Activated T-helper 1 cell treated with anti-CD3 and anti-CD28 coated beads, Interleukin-12 subunit alpha, Interleukin-12 subunit beta, Interleukin-2, Interleukin-4 antibody, amounts not matched to agents 30 ng/mL and 10 ng/mL and 1 ng/mL, durations not matched to agents 14 hours and 24 hours and 36 hours (primary cell): ENCODE data around the gene RBMS3. TPM values are rescaled to one million over a fixed set of nuclear protein-coding genes. Genes with fewer than 3 reads are reported as not detected.

Experiments
- DNase-seq: peaks from one replicate; pipeline ENCODE4 v3.0.0; 2021; ENCODE audit warnings: low spot score
- H3K27ac Mint-ChIP-seq: one replicate; pipeline ENCODE4 v1.8.0; 2021; ENCODE audit warnings: mild to moderate bottlenecking, mixed read lengths
- H3K27me3 Mint-ChIP-seq: one replicate; pipeline ENCODE4 v1.8.0; 2022; ENCODE audit warnings: mild to moderate bottlenecking, moderate library complexity, mixed read lengths; ENCODE audit not compliant: insufficient read depth
- H3K36me3 Mint-ChIP-seq: one replicate; pipeline ENCODE4 v1.8.0; 2021; ENCODE audit warnings: low read depth, mixed read lengths
- H3K4me1 Mint-ChIP-seq: one replicate; pipeline ENCODE4 v1.8.0; 2021; ENCODE audit warnings: low read depth, mixed read lengths
- H3K4me3 Mint-ChIP-seq: one replicate; pipeline ENCODE4 v1.8.0; 2021; ENCODE audit warnings: mild to moderate bottlenecking, moderate library complexity, mixed read lengths
- H3K9me3 Mint-ChIP-seq: one replicate; pipeline ENCODE4 v1.8.0; 2021; ENCODE audit warnings: mixed read lengths
- intact Hi-C: fragments of 100-400 bp; cut with micrococcal nuclease; formaldehyde crosslinking; loops from one replicate; pipeline ENCODE4 v1.15.1; 2024
- total RNA-seq: library from RNA; stranded (reverse); gene quantifications from 2 replicates; pipeline ENCODE4 v1.2.3, GENCODE V29; 2022

RBMS3 gene
- total RNA-seq, 1 donor from 2014 or later: 3.7 TPM

DNA sequence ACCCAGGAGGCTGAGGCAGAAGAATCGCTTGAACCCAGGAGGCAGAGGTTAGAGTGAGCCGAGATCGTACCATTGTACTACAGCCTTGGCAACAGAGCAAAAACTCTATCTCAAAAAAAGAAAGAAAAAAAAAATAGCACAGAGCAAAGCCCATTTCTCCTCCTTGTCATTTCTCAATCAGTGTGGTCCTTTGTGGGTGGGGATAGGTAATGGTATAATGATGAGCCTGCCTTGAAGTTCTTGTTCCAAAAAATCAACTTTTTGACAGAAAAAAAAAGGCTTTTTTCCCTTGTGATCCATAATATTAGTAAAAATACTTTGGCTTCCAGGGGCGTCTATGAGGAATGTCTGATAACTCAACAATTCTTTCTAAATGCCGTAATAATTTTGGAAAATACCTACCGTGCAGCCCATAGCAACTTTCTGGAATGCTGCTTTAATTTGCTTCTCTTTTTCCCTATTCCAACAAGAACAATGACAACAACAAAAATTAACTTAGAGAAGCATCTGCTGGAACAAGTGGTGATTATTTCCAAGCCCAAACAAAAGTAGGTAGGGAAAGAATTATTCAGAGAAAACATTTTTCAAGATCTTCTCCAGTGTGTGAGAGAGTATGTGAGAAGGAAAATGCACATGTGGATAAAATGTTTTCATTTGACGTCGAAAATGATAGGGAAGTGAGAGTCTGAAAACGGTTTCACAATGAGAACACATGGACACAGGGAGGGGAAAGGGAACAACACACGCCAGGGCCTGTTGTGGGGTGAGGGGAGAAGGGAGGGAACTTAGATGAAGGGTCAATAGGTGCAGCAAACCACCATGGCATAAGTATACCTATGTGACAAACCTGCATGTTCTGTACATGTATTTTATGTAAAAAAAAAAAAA lies 337.8 kb downstream of the RBMS3 start:
- no peak for DNase-seq
- Mint-ChIP-seq H3K9me3 (no peaks in the 10 kb centered on the region), H3K27ac (no peak overlapping the region), H3K27me3 (no peaks in the 10 kb centered on the region), H3K36me3 (no peaks in the 10 kb centered on the region), H3K4me3 (no peak overlapping the region), H3K4me1 (no peaks in the 10 kb centered on the region)
- intact Hi-C loops: no loop called here

DNA sequence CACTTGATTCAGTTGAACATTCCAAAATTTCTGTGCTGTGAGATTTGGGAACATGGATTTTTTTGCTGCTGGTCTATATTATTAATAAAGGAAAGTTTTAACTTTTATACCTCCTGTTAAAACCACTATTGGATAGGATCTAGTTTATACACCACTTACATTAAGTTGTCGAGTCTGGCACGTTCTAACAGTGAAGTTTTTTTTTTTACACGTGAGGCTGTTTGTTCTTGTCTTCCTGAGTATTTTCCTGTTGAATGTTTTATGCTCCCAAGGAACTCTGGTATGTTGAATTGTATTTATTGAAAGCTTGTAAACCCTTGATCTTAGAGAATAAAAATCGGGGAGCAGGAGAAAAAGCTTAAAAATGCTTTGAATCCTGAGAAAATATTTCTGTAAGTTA lies 338.8 kb downstream of the RBMS3 start:
- Mint-ChIP-seq H3K4me1 (no peaks in the 10 kb centered on the region), H3K4me3 (no peak overlapping the region), H3K27me3 (no peaks in the 10 kb centered on the region), H3K36me3 (no peaks in the 10 kb centered on the region), H3K27ac (no peak overlapping the region), H3K9me3 (no peaks in the 10 kb centered on the region)
- DNase-seq: no peak
- intact Hi-C loops: no loop called here

DNA sequence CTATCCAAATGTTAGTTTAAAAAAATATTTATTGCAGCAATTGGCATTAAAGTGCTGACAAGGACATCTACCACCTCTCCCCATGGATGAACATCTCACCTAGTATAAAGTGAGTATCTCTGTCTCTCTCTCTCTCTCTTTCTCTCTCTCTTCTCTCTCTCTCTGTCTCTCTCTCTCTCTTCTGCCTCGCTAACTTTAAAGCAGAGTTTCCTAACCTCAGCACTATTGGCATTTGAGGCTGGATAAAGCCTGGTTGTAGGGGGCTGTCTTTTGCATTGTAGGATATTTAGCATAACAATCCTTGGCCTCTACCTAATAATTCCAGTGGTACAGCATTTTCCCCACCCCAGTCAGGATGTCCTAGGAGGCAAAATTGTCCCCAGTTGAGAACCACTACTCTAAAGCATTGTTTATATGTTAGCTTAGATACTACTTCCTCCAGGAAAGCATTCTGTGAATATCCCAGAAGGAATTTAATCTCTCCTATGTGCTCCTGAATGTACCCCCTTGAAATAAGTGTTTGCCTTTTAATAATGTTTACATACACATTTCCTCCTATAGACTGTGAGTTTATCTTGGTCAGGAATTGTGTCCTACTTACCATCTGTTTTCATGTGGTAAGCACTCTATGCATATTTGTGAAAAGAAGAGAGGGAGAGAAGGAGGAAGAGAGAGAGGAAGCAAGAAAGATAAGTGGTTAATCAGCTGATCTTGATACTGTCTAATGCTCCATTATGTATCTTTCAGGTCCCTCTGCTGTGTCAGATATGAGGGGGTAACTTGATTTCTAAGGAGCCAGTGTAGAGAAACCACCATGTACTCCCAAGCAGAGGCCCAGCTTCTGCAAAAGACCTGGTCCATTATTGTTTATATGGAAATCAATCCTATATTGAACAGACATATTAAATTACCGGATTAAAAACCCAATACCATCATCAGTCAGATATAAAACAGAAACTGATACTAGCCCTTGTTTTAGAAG lies 346.6 kb downstream of the RBMS3 start:
- Mint-ChIP-seq H3K36me3 (no peaks in the 10 kb centered on the region), H3K4me3 (no peak overlapping the region), H3K4me1 (no peaks in the 10 kb centered on the region), H3K9me3 (no peaks in the 10 kb centered on the region), H3K27me3 (no peaks in the 10 kb centered on the region), H3K27ac (no peak overlapping the region)
- no peak for DNase-seq
- intact Hi-C loops: no loop called here

DNA sequence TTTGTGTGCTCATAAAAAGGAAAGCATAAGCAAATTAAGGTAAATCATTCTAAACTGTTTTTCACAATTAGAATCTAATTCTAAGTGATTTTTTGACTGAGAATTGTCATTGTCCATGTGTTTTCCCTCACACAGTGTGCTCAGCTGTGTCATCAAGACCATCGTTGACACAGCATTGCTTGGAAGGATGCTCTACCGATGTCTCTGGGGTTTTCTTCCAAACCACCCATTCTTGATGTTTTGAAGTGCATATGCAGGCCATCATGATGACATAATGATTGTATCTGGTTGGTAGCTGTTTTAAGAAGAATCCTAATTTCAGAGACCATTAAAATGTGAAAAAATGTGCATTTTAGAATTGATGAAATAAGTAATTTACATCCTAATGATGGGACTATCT lies 347.9 kb downstream of the RBMS3 start:
- H3K4me3 Mint-ChIP-seq: no peak overlapping the region
- no peaks in the 10 kb centered on the region for H3K4me1 Mint-ChIP-seq
- no peaks in the 10 kb centered on the region for H3K9me3 Mint-ChIP-seq
- H3K27ac Mint-ChIP-seq: no peak overlapping the region
- no peaks in the 10 kb centered on the region for H3K36me3 Mint-ChIP-seq
- H3K27me3 Mint-ChIP-seq: no peaks in the 10 kb centered on the region
- DNase-seq: no peak
- intact Hi-C loops: no loop called here

DNA sequence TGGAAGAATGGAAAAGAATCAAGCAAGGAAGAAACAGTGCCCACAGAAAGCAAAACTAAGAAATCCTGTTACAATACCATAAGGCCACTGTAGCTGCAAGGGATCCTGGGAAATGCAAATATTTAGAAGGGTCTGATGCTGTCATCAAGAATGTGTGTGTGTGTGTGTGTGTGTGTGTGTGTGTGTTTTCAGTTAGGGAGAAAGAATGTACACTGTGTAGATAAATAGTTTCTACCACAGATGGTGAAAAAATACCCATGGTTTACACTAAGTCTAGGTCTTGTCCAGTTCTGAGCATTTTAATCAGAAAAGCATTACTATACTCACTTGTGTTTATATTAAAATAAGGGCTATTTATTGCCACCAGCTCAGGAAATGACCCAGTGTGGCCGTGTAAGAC lies 355.0 kb downstream of the RBMS3 start:
- Mint-ChIP-seq H3K36me3 (no peaks in the 10 kb centered on the region), H3K4me3 (no peak overlapping the region), H3K27ac (no peak overlapping the region), H3K9me3 (no peaks in the 10 kb centered on the region), H3K4me1 (no peaks in the 10 kb centered on the region), H3K27me3 (peaks cover 2% of the 10 kb centered on the region)
- intact Hi-C loops: no loop called here
- DNase-seq: no peak

DNA sequence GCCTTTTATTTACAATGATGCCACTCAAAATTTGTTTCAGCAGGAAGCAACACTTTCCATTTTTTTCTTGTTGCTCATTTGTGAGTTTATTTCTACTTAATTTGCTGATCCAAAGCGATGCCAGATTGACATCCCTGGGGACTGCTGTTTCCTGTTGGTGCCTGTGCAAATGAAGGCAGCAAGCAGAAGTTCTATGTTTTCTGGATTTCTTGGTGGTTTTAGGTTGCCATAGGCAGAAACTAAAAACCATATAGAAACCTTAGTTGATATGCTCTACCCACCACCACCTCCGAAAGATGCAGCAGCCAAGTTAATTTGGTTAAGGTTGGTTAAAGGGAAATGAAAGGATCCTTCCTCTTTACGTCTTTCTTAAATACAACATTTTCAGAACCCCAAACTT lies 356.2 kb downstream of the RBMS3 start:
- H3K27ac Mint-ChIP-seq: no peak overlapping the region
- no peaks in the 10 kb centered on the region for H3K36me3 Mint-ChIP-seq
- intact Hi-C loops: no loop called here
- no peaks in the 10 kb centered on the region for H3K4me1 Mint-ChIP-seq
- H3K9me3 Mint-ChIP-seq: no peaks in the 10 kb centered on the region
- no peak for DNase-seq
- no peak overlapping the region for H3K4me3 Mint-ChIP-seq
- H3K27me3 Mint-ChIP-seq: peaks cover 2% of the 10 kb centered on the region

DNA sequence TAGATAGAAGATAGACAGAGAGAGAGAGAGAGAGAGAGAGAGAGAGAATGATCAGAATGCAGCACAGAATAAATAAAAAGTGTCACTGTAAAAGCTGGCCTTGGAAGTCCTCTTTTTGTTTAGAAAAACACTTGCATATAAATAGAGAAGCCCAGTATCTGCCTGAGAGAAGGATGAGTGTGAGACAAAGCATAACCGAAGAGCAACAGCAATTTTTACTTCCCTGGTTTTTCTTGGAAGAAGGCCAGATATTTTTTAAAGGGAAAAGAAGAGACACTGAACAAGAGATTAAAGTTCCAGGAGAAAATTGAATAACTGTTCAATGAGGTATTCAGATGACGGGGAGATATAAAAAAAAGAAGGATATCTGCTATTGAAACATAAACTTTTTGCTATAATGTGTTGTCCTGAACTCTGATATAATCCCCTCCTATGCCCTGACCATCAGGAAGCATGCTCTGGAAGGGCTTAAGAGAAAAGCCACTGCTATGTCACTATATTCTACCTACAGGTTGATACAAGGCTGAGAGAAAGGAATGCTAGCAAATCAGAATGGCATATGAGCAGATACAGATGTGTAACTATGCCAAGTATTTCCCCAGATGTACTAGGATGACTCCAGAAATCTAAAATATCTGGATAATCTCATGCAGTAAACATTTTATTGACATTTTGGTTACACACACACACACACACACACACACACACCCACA lies 358.9 kb downstream of the RBMS3 start:
- Mint-ChIP-seq H3K36me3 (no peaks in the 10 kb centered on the region), H3K4me3 (no peak overlapping the region), H3K4me1 (no peaks in the 10 kb centered on the region), H3K27me3 (peaks cover 2% of the 10 kb centered on the region), H3K9me3 (no peaks in the 10 kb centered on the region), H3K27ac (no peak overlapping the region)
- intact Hi-C loops: no loop called here
- no peak for DNase-seq

DNA sequence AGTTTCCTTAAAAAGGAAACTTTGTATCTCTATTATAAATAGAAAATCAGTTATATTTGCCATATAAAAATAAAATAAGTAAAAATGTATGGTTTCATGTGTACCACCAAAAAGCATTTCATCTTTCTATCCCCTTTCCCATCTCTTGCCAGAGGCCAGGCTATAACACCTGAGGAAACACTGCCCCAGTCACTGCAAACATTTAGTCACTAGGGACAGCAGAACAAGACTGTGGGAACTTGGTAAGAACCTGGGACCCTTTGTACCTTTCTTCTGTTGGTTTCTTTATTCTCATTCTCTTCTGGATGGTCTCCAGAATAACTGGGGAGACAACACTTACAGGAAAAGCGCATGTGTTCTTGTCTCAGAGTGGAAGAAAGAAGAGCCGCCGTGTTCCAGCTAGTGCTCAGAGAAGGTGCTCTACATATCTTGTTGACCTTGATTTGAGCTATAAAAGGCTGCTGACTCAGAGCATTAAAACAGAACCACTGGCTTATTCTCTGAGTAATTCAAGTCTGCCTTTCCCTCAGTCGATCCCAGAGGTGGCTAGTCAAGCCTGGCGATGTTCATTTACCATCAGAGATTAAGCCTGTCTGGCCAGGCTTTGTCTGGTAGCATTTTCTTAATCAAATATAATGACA lies 361.6 kb downstream of the RBMS3 start:
- no peaks in the 10 kb centered on the region for H3K27me3 Mint-ChIP-seq
- H3K4me3 Mint-ChIP-seq: no peak overlapping the region
- intact Hi-C loops: no loop called here
- H3K4me1 Mint-ChIP-seq: no peaks in the 10 kb centered on the region
- no peak overlapping the region for H3K27ac Mint-ChIP-seq
- DNase-seq: no peak
- H3K36me3 Mint-ChIP-seq: no peaks in the 10 kb centered on the region
- H3K9me3 Mint-ChIP-seq: no peaks in the 10 kb centered on the region

DNA sequence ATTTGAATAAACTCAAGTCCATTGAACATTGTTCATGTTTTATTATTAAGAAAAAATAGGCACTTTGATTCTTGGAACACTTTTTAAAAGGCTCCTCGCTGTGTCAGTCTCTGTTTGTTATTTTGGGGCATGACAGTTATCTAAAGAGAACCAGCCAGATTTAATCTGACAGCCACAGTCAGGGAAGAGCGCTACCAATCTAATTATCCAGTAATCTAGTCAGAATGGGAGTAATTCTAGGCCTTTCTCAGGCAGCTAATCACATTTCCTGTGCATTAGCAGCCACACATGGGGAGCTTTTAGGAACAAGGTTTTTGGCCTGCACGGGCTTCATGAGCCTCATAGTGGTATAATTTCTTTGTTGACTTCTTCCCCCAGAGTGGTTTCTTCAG lies 362.2 kb downstream of the RBMS3 start:
- no peaks in the 10 kb centered on the region for H3K4me1 Mint-ChIP-seq
- no peaks in the 10 kb centered on the region for H3K27me3 Mint-ChIP-seq
- H3K27ac Mint-ChIP-seq: no peak overlapping the region
- no peak for DNase-seq
- no peaks in the 10 kb centered on the region for H3K36me3 Mint-ChIP-seq
- intact Hi-C loops: no loop called here
- H3K4me3 Mint-ChIP-seq: no peak overlapping the region
- no peaks in the 10 kb centered on the region for H3K9me3 Mint-ChIP-seq

DNA sequence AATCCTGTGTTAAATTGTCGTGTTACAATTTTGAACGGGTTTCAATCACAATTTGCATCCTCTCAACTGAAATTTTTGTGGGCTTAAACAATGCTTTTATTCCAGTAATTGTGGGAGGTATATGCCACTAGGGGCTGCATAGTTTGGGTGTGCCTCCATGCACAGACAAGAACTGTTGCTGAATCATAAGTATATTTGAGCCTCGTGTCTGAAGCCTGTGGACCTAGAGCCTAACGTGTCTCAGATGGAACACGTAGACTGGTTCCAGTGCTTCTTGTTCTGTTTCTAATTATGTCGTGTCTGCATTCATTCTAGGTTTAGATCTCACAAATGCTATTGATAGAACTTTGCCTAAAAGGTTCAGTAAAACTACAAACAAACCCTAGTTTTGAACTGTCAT lies 363.4 kb downstream of the RBMS3 start:
- Mint-ChIP-seq H3K27me3 (no peaks in the 10 kb centered on the region), H3K36me3 (no peaks in the 10 kb centered on the region), H3K4me1 (no peaks in the 10 kb centered on the region), H3K4me3 (no peak overlapping the region), H3K9me3 (no peaks in the 10 kb centered on the region), H3K27ac (no peak overlapping the region)
- intact Hi-C loops: no loop called here
- DNase-seq: no peak

DNA sequence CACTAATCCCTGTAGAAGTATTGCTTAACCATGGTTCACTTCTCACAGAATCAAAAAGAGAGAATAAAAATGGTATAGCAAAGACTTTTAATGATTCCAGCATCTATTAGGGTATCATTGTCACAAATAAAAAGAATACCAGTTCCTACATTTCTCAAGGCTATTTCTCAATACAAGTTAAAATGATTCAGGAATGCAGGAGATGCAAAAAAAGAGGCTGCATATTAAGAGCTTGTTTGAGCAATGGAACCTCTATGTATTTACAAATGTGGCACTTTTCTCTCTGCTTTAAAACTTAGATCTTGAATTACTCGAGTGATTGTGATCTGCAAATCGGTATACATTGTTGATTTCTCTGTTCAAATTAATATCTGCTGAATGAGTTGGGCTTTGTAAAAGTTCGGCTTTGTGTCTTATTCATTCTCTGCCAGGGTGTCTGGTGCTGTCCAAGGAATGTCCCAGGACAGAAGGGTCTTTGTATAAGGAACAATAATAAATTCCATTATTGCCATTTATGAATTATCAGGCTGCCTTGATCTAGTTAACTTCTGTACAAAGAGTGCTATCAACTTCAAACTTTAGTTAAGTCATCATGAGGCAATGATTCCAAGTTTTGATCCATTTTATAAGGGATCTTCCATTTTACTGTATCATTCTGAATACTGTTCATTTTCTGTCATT lies 364.2 kb downstream of the RBMS3 start:
- H3K36me3 Mint-ChIP-seq: peaks cover 2% of the 10 kb centered on the region

DNA sequence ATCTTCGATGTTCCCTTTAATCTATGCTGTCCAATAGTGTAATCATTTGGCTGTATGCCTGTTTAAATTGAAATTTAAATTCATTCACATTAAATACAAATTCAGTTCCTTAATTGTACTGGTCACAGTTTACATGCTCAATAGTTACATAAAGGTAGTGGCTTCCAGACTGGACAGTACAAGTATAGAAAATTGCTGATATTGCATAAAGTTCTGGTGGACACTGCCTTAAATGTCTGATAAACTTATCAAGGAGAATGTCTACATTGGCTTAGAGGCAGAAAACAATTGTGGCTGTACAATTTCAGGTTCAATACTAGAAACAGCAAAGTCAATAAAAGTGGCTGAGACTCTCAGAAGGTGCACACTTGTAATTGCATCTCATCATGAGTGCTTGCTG lies 365.2 kb downstream of the RBMS3 start:
- intact Hi-C loops: no loop called here
- no peak overlapping the region for H3K4me3 Mint-ChIP-seq
- no peak for DNase-seq
- H3K4me1 Mint-ChIP-seq: no peaks in the 10 kb centered on the region
- no peak overlapping the region for H3K27ac Mint-ChIP-seq
- H3K36me3 Mint-ChIP-seq: peaks cover 2% of the 10 kb centered on the region
- H3K27me3 Mint-ChIP-seq: no peaks in the 10 kb centered on the region
- no peaks in the 10 kb centered on the region for H3K9me3 Mint-ChIP-seq

More for the DNA sequence above, 364.2 kb downstream of the RBMS3 start:
- DNase-seq: no peak
- no peaks in the 10 kb centered on the region for H3K4me1 Mint-ChIP-seq
- intact Hi-C loops: no loop called here
- H3K27ac Mint-ChIP-seq: no peak overlapping the region
- H3K4me3 Mint-ChIP-seq: no peak overlapping the region
- H3K27me3 Mint-ChIP-seq: no peaks in the 10 kb centered on the region
- no peaks in the 10 kb centered on the region for H3K9me3 Mint-ChIP-seq
